ENCODE measurements around the gene SLC22A1. TPM values are rescaled to one million over a fixed set of nuclear protein-coding genes. Genes with fewer than 3 reads are reported as not detected.

SLC22A1 gene
- total RNA-seq, 2 donors from 2014 or later: 1.2 to 1.6 TPM

- Histone ChIP-seq H3K9me3 (peaks cover 29% of the 10 kb centered on the region), H3K27me3 (replicated peaks; ENCODE audit: insufficient read depth) (no peaks in the 10 kb centered on the region), H3K36me3 (no peaks in the 10 kb centered on the region), H3K4me3 (no peak overlapping the region), H3K27ac (no peak overlapping the region), H3K4me1 (ENCODE audit: control insufficient read depth in 1 of 2, low read depth in 2 of 2) (peaks cover 3 to 8% of the 10 kb centered on the region in 2 donors)
- TF ChIP-seq, protein P1, sequence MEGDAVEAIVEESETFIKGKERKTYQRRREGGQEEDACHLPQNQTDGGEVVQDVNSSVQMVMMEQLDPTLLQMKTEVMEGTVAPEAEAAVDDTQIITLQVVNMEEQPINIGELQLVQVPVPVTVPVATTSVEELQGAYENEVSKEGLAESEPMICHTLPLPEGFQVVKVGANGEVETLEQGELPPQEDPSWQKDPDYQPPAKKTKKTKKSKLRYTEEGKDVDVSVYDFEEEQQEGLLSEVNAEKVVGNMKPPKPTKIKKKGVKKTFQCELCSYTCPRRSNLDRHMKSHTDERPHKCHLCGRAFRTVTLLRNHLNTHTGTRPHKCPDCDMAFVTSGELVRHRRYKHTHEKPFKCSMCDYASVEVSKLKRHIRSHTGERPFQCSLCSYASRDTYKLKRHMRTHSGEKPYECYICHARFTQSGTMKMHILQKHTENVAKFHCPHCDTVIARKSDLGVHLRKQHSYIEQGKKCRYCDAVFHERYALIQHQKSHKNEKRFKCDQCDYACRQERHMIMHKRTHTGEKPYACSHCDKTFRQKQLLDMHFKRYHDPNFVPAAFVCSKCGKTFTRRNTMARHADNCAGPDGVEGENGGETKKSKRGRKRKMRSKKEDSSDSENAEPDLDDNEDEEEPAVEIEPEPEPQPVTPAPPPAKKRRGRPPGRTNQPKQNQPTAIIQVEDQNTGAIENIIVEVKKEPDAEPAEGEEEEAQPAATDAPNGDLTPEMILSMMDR (IDR thresholded peaks at IDR 0.05): no peak
- DNase-seq (ENCODE audit: low spot score) (no peak), ATAC-seq (ENCODE audit: insufficient number of reproducible peaks, low FRiP score, low read depth) (no peak)
These were observed 76.0 kb downstream of the SLC22A1 start for GRCh38 chr6:160197662-160198061.

DNA sequence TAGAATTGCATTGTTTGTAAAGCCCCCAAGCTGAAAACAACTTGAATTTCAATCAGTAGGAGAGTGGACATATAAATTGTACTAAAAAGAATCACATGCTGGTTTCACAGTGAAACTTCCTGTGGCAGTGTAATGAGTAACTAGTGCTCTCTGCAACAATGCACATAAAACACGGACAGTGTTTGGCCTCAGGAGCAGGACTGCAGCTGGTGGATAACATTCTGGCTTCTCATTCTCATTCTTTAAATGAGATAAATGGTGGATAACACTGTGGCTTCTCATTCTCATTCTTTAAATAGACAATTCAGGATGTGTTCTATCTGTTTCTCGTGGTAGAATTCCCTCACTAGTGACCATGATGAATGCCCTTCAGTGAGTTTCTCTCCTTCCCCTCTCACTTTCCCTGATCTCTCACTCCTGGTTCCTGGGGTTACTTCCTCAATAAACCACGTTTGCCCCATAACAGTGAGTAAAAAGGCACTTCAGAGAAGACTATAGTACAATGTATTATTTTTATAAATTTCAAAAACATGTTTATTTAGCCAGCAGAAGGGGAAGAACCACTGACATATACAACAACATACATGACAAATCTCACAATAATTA lies 77.1 kb downstream of the SLC22A1 start:
- no peak overlapping the region for H3K27ac ChIP-seq
- TF ChIP-seq, protein P1 (IDR thresholded peaks at IDR 0.05): no peak
- no peak for ATAC-seq (ENCODE audit: insufficient number of reproducible peaks, low FRiP score, low read depth)

DNA sequence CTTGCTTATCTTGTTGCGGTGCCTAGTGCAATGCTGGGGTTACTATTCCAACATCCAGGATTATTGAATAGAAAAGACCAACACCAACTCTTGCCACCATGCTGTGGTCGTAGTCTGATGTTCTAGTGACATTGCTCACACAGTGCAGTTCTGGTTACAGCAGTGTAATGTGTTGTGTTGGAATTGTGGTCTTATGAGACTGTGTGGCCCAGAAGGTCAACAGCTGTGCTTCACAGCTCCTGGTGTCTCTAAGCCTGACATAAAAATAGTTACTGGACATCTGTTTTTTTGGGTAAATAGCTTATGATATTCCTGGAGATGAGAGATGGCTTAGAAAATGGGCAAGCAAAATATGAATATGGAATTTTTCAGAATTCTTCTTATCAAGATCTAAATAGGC lies 79.4 kb downstream of the SLC22A1 start:
- peak overlapping the region in 1 of 2 donors; percentile 1 for H3K27ac ChIP-seq
- DNase-seq (ENCODE audit: low spot score) (no peak), ATAC-seq (ENCODE audit: insufficient number of reproducible peaks, low FRiP score, low read depth) (no peak)
- no peaks in the 10 kb centered on the region for H3K9me3 ChIP-seq
- TF ChIP-seq, protein P1 (IDR thresholded peaks at IDR 0.05): no peak
- H3K27me3 ChIP-seq (replicated peaks; ENCODE audit: insufficient read depth): no peaks in the 10 kb centered on the region
- no peaks in the 10 kb centered on the region for H3K36me3 ChIP-seq
- no peak overlapping the region for H3K4me3 ChIP-seq
- peaks cover 11 to 19% of the 10 kb centered on the region in 2 donors for H3K4me1 ChIP-seq (ENCODE audit: control insufficient read depth in 1 of 2, low read depth in 2 of 2)

More for the DNA sequence above, 77.1 kb downstream of the SLC22A1 start:
- Histone ChIP-seq H3K27me3 (replicated peaks; ENCODE audit: insufficient read depth) (no peaks in the 10 kb centered on the region), H3K9me3 (peaks cover 18% of the 10 kb centered on the region), H3K4me1 (ENCODE audit: control insufficient read depth in 1 of 2, low read depth in 2 of 2) (peaks cover 11 to 18% of the 10 kb centered on the region in 2 donors), H3K36me3 (no peaks in the 10 kb centered on the region), H3K4me3 (no peak overlapping the region)
- no peak for DNase-seq (ENCODE audit: low spot score)

GRCh38 chr6:160202411-160202810 lies 80.8 kb downstream of the SLC22A1 start:
- peaks cover 11 to 19% of the 10 kb centered on the region in 2 donors for H3K4me1 ChIP-seq (ENCODE audit: control insufficient read depth in 1 of 2, low read depth in 2 of 2)
- no peaks in the 10 kb centered on the region for H3K36me3 ChIP-seq
- DNase-seq (ENCODE audit: low spot score): no peak
- no peak overlapping the region for H3K4me3 ChIP-seq
- H3K9me3 ChIP-seq: peaks cover under 1% of the 10 kb centered on the region
- no peaks in the 10 kb centered on the region for H3K27me3 ChIP-seq (replicated peaks; ENCODE audit: insufficient read depth)
- TF ChIP-seq, protein P1 (IDR thresholded peaks at IDR 0.05): no peak
- no peak for ATAC-seq (ENCODE audit: insufficient number of reproducible peaks, low FRiP score, low read depth)
- H3K27ac ChIP-seq: peak overlapping the region in 1 of 2 donors; percentile 56

GRCh38 chr6:160203076-160203475 lies 81.5 kb downstream of the SLC22A1 start:
- peak overlapping the region; percentile 49 to 50 for H3K27ac ChIP-seq
- no peak for ATAC-seq (ENCODE audit: insufficient number of reproducible peaks, low FRiP score, low read depth)
- TF ChIP-seq, protein P1 (IDR thresholded peaks at IDR 0.05): no peak

More at GRCh38 chr6:160203076-160203475, 81.5 kb downstream of the SLC22A1 start:
- no peaks in the 10 kb centered on the region for H3K36me3 ChIP-seq
- DNase-seq (ENCODE audit: low spot score): no peak
- H3K4me1 ChIP-seq (ENCODE audit: control insufficient read depth in 1 of 2, low read depth in 2 of 2): peaks cover 11 to 19% of the 10 kb centered on the region in 2 donors
- no peaks in the 10 kb centered on the region for H3K27me3 ChIP-seq (replicated peaks; ENCODE audit: insufficient read depth)
- no peak overlapping the region for H3K4me3 ChIP-seq
- H3K9me3 ChIP-seq: peaks cover 2% of the 10 kb centered on the region

All from thoracic aorta (tissue), 2 donors.